GM21717 (cell line): Measurements from ENCODE around the gene SHISAL1.

Experiments
- ATAC-seq: cut with Tn5 transposase; IDR thresholded peaks from one replicate; pipeline ENCODE4 v1.9.1; 2021; ENCODE audit warnings: mild to moderate bottlenecking, moderate library complexity; ENCODE audit not compliant: unreplicated experiment

The SHISAL1 gene

DNA sequence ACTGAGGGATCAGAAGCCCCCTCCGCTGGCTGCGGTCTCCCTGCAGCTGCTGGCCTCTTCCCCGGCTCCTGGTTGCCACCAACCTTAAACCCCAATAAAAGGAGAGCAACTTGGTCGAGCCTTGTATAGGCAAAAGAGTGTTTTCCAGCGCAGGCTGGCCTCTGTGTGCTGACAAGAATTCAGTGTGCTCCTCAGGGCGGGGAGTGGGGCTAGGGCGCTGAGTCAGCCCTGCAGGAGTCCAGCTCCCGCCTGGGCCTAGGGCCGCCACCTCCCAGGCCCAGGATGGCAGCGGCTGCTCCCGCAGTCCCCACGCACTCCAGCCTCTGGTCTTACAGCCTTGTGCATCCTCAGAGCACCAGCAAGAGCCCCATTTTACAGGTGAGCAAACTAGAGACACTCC lies at the start of gene SHISAL1:
Gene SHISAL1, minus strand, starts transcription at position 186 of the 400 bp plus-strand sequence. CDS start 12,006 bp downstream, outside the sequence.
- ATAC-seq: no peak

- ATAC-seq: no peak
Measured at GRCh38 chr22:44361391-44362126, 48.8 kb upstream of the SHISAL1 start.

DNA sequence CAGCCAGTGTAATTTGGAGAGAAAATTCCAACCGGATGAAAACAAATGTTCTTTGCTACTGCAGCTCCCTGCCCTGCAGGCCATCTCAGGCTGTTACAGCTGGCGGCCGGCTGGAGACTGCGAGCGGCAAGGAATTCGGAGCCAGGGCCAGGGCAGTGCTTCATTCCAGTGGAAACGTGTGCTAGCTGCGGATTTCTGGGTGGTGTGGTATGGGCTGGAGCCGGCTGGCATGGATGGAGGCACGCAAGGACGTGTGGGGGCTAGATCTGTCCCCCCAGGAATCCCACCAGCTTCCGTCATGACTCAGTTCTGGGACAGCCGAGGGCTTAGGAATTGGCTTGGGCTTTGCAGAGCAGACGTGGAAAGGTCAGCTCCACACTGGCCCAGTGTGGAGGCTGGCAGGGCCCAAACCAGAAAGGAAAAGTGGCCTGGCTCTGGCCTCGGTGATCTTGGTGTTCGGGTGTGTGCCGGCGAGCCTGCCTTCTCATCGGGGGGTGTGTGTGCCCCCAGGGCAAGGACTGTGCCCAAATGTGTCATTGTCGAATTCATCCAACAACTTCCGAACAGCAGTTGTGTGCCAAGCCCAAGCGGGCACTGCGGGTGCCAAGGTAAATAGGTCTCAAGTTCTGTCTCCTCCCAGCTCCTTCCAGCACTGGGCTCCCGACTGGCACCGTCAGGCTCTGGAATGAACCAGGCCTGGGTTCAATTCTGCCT lies 48.1 kb upstream of the SHISAL1 start:
- no peak for ATAC-seq

DNA sequence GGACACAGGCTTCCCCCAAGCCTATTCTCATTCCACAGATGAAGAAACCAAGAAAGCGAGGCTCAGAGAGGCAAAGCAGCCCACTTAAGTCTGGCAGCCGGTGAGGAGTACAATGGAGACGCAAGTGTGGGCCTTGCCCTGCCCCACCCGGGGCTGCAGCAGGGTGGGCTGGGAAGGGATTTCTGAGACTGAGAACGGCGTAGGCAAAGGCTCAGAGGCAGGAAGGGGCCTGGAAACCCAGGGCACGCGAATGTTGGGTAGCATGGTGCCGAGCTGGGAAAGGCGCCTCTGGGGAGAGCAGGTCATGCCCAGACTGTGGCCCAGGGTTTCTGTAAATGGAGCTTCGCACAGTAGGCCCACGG lies 47.5 kb upstream of the SHISAL1 start:
- ATAC-seq: no peak

GRCh38 chr22:44359496-44360110 lies 46.9 kb upstream of the SHISAL1 start:
- ATAC-seq: no peak

- no peak for ATAC-seq
Measured at GRCh38 chr22:44358709-44359440, 46.1 kb upstream of the SHISAL1 start.

GRCh38 chr22:44357966-44358465 lies 45.3 kb upstream of the SHISAL1 start:
- no peak for ATAC-seq

DNA sequence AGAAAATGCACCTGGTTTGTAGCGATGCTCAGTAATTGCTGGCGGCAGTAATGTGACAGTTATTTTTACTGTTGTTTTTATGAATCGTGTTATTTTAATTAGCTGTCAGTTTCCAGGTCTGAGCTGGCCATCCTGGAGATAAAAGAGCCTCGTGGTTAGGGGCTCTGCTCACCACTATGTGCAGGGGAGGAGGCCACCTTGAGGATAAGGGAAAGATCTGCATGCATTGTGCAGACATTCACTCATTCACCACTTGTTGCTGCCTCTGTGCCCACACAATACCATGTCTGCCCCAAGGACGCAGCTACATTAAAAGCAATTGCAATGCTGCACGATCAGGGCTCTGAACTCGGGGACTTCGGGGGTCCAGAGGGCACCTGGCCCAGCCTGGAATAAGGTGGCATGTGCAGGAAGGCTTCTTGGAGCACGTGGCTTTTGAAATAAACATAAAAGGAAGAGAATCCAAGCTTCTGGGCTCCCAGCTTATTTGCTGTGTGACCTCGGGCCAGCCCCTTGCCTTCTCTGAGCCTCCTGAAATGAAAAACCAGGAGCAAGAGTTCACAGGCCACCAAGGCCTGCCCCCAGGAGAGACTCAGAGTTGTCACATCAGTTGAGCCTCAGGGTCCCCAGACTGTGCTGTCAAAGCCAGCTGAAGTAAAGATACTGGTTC lies 44.7 kb upstream of the SHISAL1 start:
- no peak for ATAC-seq

- no peak for ATAC-seq
Measured at GRCh38 chr22:44355716-44356070, 42.9 kb upstream of the SHISAL1 start.

DNA sequence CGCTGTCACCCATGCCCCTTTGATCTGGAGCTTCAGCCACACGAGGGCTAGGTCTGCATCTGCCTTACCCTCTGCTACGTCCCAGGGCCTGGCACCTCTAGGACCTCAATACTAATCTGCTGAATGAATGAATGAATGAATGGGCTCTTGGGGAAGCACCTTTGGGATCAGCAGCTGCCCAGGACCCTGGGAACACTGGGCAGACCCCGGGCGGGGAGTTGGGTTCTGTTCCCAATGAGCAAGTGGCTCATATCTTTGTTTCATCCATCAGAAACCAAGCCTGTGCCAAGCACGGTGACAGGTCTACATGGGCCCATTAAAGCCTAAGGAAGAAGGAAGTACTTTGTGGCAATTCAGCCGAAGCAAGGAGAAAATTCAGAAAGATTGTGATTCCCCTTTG lies 41.5 kb upstream of the SHISAL1 start:
- ATAC-seq: no peak

GRCh38 chr22:44353041-44353440 lies 40.3 kb upstream of the SHISAL1 start:
- no peak for ATAC-seq

GRCh38 chr22:44352378-44353035 lies 39.8 kb upstream of the SHISAL1 start:
- ATAC-seq: no peak

GRCh38 chr22:44351685-44352377 lies 39.1 kb upstream of the SHISAL1 start:
- ATAC-seq: no peak

- ATAC-seq: no peak
Measured at GRCh38 chr22:44351037-44351436, 38.3 kb upstream of the SHISAL1 start.

DNA sequence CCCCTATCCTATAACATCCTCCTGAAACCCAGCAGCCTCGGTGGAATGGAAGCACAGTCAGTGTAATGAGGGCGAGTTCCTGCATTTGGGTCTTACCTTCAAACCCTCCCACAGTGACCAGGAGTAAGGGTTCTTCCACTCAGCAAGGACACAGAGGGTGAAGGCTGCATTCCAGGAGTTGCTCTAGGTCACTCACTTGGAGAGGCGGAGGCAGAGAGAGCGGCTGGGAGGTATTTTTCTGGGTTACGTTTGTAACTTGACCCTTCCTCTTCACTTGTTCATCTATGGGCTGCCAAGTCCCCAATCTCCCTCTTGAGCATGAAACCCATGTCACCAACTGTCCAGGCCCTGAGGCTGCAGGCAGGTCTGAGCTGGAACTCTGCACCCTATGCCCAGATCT lies 36.8 kb upstream of the SHISAL1 start:
- no peak for ATAC-seq

GRCh38 chr22:44348971-44349560 lies 36.3 kb upstream of the SHISAL1 start:
- no peak for ATAC-seq

DNA sequence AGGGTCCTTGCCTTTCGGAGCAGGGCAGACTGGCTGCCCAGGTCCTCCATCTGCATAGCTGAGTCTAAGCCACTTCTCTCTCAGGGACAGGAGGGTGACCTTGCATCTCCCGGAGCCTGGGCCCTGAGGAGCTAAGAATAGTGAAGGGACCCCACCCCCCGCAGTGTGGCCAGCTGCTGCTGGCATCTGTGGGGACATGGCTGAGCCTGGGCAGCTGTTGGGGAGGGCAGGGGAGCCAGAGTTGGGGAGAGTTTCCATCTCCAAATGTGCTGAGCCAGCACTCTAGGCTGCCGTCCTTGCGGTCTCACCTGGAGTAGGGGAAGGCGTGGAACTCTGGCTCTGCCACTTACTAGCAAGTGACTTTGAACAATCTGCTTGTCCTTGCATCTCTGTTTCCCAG lies 34.8 kb upstream of the SHISAL1 start:
- ATAC-seq: no peak

GRCh38 chr22:44347080-44347479 lies 34.3 kb upstream of the SHISAL1 start:
- no peak for ATAC-seq

DNA sequence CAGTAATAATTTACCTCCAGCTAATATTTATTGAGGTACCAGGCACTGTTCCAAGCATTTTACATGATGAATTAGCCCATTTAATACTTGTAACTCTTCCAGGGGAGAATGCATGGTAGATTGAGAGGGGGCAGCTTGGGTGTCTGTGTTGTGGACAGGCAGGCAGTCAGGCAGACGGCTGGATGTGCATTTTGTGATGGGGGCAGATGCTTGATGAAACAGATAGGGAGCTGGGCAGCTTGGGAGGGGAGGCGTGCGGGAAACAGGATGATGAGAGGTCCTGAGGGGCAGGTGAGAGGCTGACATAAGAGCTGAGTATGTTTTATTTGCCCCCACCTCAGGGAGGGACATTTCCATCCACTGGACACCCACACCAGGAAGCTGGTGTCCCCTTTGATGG lies 33.1 kb upstream of the SHISAL1 start:
- no peak for ATAC-seq
